GM15510 (cell line): ENCODE results near the gene KCNV2.

Source experiments
- POLR2A ChIP-seq: IDR thresholded peaks from 3 replicates; pipeline ENCODE4 v1.6.1; 2011; ENCODE audit warnings: borderline replicate concordance; ENCODE audit not compliant: insufficient read length; ENCODE audit errors: extremely low read depth

Gene KCNV2

GRCh38 chr9:2717385-2717784 is at the start of gene KCNV2:
TSS of gene KCNV2 (plus strand) at chr9:2717510. CDS start at chr9:2717740, 230 bp downstream.
- no peak for TF ChIP-seq POLR2A

- TF ChIP-seq POLR2A, result no peak
These were observed 44.1 kb upstream of the KCNV2 start for GRCh38 chr9:2673161-2673560.

DNA sequence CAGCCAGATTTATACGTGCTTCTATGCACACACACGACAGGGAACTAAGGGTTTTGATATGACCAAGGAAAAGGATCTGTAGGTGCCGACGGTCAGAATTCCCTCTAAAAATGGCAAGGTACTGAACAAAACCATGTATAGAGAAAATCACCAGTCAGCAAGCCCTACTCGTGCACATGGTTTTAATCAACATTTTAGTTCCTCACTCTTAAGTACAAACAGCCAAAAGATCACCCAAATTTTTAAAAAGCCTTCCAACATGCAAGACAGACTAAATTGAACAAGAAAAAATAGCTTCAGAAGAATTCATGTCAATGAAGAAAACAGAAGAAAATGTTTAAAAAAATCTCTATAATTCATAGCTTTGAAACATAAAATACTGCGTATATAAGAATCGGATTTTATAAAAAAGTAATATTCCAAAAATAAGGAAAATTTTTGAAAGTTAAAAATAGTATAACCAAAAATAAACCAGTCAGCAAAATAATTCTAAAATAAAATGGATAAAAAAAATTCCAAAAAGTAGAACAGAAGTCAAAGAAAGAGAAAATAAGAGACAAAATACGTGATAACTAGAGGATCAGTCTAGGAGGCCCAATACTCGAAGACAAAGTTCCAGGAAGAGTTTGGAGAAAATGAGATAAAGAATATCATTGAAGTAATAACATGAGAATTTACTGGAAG is 43.0 kb upstream of the KCNV2 start:
- no peak for TF ChIP-seq POLR2A

GRCh38 chr9:2675834-2676233 is 41.5 kb upstream of the KCNV2 start:
- no peak for TF ChIP-seq POLR2A

- TF ChIP-seq POLR2A, result no peak
These were observed 40.8 kb upstream of the KCNV2 start for GRCh38 chr9:2676466-2676865.

DNA sequence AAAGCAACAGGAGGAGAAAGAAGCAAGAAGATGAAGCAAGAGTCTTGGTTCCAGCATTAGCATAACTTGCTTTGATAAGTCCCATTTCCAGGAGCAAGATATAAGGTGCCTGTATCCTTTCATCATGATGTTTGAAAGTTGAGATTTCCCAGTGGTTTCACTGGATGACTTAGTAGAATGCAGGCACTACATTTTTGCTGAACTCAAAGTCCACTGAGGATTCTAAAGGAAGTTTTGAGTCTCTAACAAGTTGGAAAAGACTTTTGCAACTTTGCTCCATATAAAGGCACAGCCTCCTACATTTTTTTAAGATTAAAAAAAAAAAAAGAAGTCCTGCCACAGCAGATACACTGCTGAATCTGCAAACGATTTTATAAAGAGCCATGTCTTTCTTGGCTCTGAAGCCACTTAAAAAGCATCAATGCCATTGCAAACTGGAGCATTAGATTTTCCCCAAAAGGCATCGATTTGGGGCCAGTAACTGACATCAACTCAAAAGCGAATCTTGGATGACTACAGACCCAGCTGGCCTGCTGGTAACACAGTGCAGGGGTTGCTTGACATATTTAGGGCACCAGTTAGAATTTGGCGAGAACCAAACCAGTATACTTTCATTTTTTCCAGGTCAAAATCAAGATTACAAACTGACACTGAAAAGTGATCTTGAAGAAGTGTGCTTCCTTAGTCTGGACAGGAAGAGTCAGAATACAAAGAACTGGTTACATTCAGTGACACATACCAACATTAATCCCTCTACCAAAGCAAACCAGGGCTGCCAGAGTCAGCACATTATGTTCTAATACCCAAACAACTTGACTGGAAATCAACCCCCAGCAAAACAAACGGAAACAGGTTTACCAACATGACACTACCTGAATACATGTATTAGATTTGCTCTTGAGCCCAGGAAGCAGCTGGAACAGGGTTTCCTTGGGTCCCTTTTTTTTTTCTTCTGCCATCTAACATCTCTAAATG is 39.1 kb upstream of the KCNV2 start:
- no peak for TF ChIP-seq POLR2A

GRCh38 chr9:2679011-2679410 is 38.3 kb upstream of the KCNV2 start:
- no peak for TF ChIP-seq POLR2A

GRCh38 chr9:2681981-2682380 is 35.3 kb upstream of the KCNV2 start:
- no peak for TF ChIP-seq POLR2A

GRCh38 chr9:2686911-2687310 is 30.4 kb upstream of the KCNV2 start:
- TF ChIP-seq POLR2A, result no peak

GRCh38 chr9:2688636-2689035 is 28.7 kb upstream of the KCNV2 start:
- TF ChIP-seq POLR2A, result no peak

- TF ChIP-seq POLR2A, result no peak
These were observed 26.1 kb upstream of the KCNV2 start for GRCh38 chr9:2691212-2691611.

GRCh38 chr9:2691626-2692025 is 25.7 kb upstream of the KCNV2 start:
- TF ChIP-seq POLR2A, result no peak

DNA sequence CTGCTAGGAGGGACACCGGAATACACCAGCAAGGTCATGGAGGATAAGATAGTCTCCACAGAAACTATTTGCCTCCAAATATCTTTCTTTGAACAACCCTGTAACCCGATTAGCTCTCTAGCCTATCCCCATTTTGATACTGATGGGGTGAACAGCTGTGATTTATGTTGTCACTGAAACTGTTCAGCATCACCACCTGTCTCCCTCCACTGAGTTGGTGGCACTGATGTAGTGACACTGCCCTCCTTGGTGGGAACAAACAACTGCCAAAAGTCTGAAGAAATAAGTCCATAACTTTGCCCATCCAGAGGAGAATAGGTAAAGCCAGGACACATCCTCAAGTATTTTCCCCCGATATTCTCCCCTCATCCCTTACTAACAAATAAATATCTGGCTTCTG is 24.3 kb upstream of the KCNV2 start:
- no peak for TF ChIP-seq POLR2A

DNA sequence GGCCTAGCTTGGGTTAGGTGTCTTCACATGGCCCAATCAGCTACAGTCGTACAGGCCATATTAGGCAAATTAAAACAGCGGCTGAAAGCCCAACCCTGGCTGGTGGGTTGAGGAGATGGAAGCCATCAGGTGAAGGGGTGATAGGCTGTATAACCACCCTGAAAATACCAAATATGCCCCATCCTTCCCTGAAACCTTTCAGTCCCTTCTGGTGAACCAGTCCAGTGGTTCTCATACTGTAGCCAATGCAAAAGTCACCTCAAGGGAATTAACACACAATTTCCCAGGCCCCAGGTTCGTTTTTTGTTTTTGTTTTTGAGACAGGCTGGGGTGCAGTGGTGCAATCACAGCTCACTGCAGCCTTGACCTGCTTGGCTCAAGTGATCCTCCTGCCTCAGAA is 19.8 kb upstream of the KCNV2 start:
- TF ChIP-seq POLR2A, result no peak

DNA sequence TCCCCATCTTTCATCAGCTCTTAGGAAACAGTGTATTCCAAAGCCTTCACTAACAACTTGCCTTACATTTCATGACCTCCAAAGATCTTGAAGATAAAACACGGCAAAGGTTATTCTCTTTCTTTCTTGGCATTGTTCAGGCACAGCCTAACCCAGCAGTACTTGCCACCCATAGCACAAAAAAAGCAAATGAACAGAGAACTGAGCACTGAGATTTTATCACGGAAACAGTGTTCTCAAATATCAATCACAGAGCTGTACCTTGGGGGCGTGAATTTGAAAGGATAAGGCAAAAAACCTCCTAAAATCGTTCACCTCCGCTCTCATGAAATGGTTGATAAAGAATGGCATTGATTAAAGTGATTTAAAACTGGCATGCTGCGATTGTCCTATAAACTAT is 16.9 kb upstream of the KCNV2 start:
- no peak for TF ChIP-seq POLR2A
